B cell (primary cell): ENCODE measurements around the gene CACNB2. TPM values are rescaled to one million over a fixed set of nuclear protein-coding genes. Genes with fewer than 3 reads are reported as not detected.

Experiments used
- ATAC-seq: fragments of 200-7000 bp; cut with Tn5 transposase; one replicate; pipeline ENCODE4 v1.10.0; 2021; ENCODE audit warnings: low read depth, mild to moderate bottlenecking, moderate number of reproducible peaks, moderate library complexity
- CTCF ChIA-PET: fragments of 350-600 bp; sonication (Branson Sonifier 250); formaldehyde crosslinking; loops from one replicate; lab custom pipeline; 2021; ENCODE audit warnings: antibody characterized with exemption, inconsistent platforms; lab: Charles Lee
- POLR2A ChIA-PET: fragments of 350-600 bp; sonication (Branson Sonifier 250); formaldehyde crosslinking; loops from one replicate; lab custom pipeline; 2021; ENCODE audit warnings: antibody characterized with exemption; lab: Charles Lee
- DNase-seq: peaks from one replicate; pipeline ENCODE4 v3.0.0; 2013
- H2AFZ ChIP-seq: 2 replicates; pipeline ENCODE4 v1.6.1; 2012; ENCODE audit warnings: mild to moderate bottlenecking, low read depth, low read length; ENCODE audit not compliant: insufficient read depth, poor library complexity, severe bottlenecking
- H3K27ac ChIP-seq, 2 donors: 1 replicate in 1 of 2; 2 replicates in 1 of 2; pipeline ENCODE4 v1.5.1; 2012 to 2013; ENCODE audit warnings: low read length in 2 of 2, mild to moderate bottlenecking in 2 of 2, moderate library complexity in 1 of 2
- H3K27me3 ChIP-seq, 4 experiments: fragments of 200-600 bp in 1 of 4; sonication (generic) in 1 of 4; replicated peaks in 1 of 4; 1 replicate in 2 of 4; 2 replicates in 2 of 4; pipeline versions ENCODE4 v1.6.1 to v1.7.0; 2013 to 2016; ENCODE audit warnings: low read length in 3 of 4, mild to moderate bottlenecking in 2 of 4, mixed read lengths in 1 of 4, moderate library complexity in 1 of 4; ENCODE audit not compliant: insufficient read depth in 4 of 4, control insufficient read depth in 3 of 4; ENCODE audit errors: control extremely low read depth in 1 of 4
- H3K36me3 ChIP-seq, 2 experiments: replicated peaks in 1 of 2; 1 replicate in 1 of 2; 2 replicates in 1 of 2; pipeline versions ENCODE4 v1.6.1 to v1.7.1; 2013; ENCODE audit warnings: low read length in 1 of 2; ENCODE audit not compliant: insufficient read depth in 2 of 2, control insufficient read depth in 1 of 2; ENCODE audit errors: control extremely low read depth in 1 of 2, extremely low read depth in 1 of 2
- H3K4me1 ChIP-seq, 2 donors: fragments of 200-600 bp in 1 of 2; sonication (generic) in 1 of 2; 1 replicate in 1 of 2; 2 replicates in 1 of 2; pipeline versions ENCODE4 v1.5.1 to v1.6.1; 2013 to 2017; ENCODE audit warnings: low read length in 2 of 2; ENCODE audit not compliant: control insufficient read depth in 2 of 2, insufficient read depth in 2 of 2
- H3K4me2 ChIP-seq: replicated peaks from 2 replicates; pipeline ENCODE3; 2012; ENCODE audit warnings: mild to moderate bottlenecking, low read depth, low read length; ENCODE audit not compliant: poor library complexity, severe bottlenecking
- H3K4me3 ChIP-seq, 5 experiments: fragments of 200-600 bp in 1 of 5; sonication (generic) in 1 of 5; 1 replicate in 3 of 5; 2 replicates in 2 of 5; pipeline versions ENCODE4 v1.5.1 to v1.7.0; 2011 to 2016; ENCODE audit warnings: low read length in 4 of 5, mild to moderate bottlenecking in 4 of 5, low read depth in 2 of 5, control low read depth in 1 of 5, moderate library complexity in 1 of 5; ENCODE audit not compliant: insufficient read depth in 1 of 5; ENCODE audit errors: control extremely low read depth in 1 of 5, extremely low read depth in 1 of 5
- H3K79me2 ChIP-seq: fragments of 200-600 bp; sonication (generic); one replicate; pipeline ENCODE4 v1.6.0; 2016; ENCODE audit warnings: low read length; ENCODE audit not compliant: control insufficient read depth, insufficient read depth
- H3K9ac ChIP-seq: fragments of 200-600 bp; sonication (generic); 2 replicates; pipeline ENCODE4 v1.6.1; 2017; ENCODE audit warnings: mild to moderate bottlenecking, low read length, moderate library complexity
- H3K9me3 ChIP-seq, 3 donors: one replicate each; pipeline versions ENCODE4 v1.6.1 to v1.7.1; 2013; ENCODE audit warnings: low read length in 2 of 3; ENCODE audit not compliant: control insufficient read depth in 2 of 3, insufficient read depth in 1 of 3; ENCODE audit errors: control extremely low read depth in 1 of 3
- H4K20me1 ChIP-seq: 2 replicates; pipeline ENCODE4 v1.6.0; 2012; ENCODE audit warnings: mild to moderate bottlenecking, low read length; ENCODE audit not compliant: insufficient read depth, control insufficient read depth, poor library complexity, severe bottlenecking
- H3K27ac Mint-ChIP-seq: one replicate; pipeline ENCODE4 v1.8.0; 2021; ENCODE audit warnings: mixed read lengths
- H3K27me3 Mint-ChIP-seq: one replicate; pipeline ENCODE4 v1.8.0; 2021; ENCODE audit warnings: mixed read lengths
- H3K4me1 Mint-ChIP-seq: one replicate; pipeline ENCODE4 v1.8.0; 2021; ENCODE audit warnings: mixed read lengths
- H3K4me3 Mint-ChIP-seq: one replicate; pipeline ENCODE4 v1.8.0; 2021; ENCODE audit warnings: mixed read lengths
- H3K9me3 Mint-ChIP-seq: one replicate; pipeline ENCODE4 v1.8.0; 2022; ENCODE audit warnings: mixed read lengths; ENCODE audit not compliant: insufficient read depth
- CTCF ChIP-seq: fragments of 200-600 bp; IDR thresholded peaks from one replicate; pipeline ENCODE4 v1.8.0; 2022; ENCODE audit warnings: antibody characterized with exemption, mild to moderate bottlenecking
- EZH2 ChIP-seq: IDR thresholded peaks from 2 replicates; pipeline ENCODE4 v1.6.1; 2012; ENCODE audit warnings: borderline replicate concordance, low read depth, mild to moderate bottlenecking, moderate library complexity, low read length; ENCODE audit not compliant: insufficient read depth, poor library complexity, severe bottlenecking
- WGBS: methylation state at CpG from one replicate; pipeline ENCODE4 v1.1.5; 2013; ENCODE audit warnings: missing lambda C conversion rate; ENCODE audit not compliant: insufficient coverage; 5-methylcytosine and 5-hydroxymethylcytosine counted together
- intact Hi-C: fragments of 100-400 bp; cut with micrococcal nuclease; formaldehyde crosslinking; loops from one replicate; pipeline ENCODE4 v1.10.0; 2022
- polyA plus RNA-seq: library from polyadenylated mRNA; depleted of rRNA; stranded (reverse); fragments of >200 nt; gene quantifications from 2 replicates; pipeline ENCODE4 v1.2.3, GENCODE V29; 2012
- total RNA-seq, 2 donors: library from RNA; stranded (reverse); fragments of 120-200 nt in 1 of 2; gene quantifications; 1 replicate in 1 of 2; 2 replicates in 1 of 2; pipeline versions ENCODE4 v1.2.3 to v1.2.4, GENCODE V29; 2013 to 2022

The CACNB2 gene
- total and polyA plus RNA-seq, 2 donors (not counting 1 experiment from before 2014, with no cell fraction given), result not detected

GRCh38 chr10:18561861-18562551 lies 421.8 kb downstream of the CACNB2 start:
- Histone ChIP-seq H3K4me2 (no peak overlapping the region), H3K36me3 (peaks cover 13 to 23% of the 10 kb centered on the region in 2 experiments), H2AFZ (no peak overlapping the region), H3K4me3 (no peak overlapping the region), H3K9me3 (peaks cover 14 to 87% (median 22%) of the 10 kb centered on the region in 3 donors), H3K4me1 (no peaks in the 10 kb centered on the region), H3K79me2 (no peaks in the 10 kb centered on the region), H4K20me1 (no peaks in the 10 kb centered on the region), H3K27ac (no peak overlapping the region), H3K9ac (no peak overlapping the region), H3K27me3 (no peaks in the 10 kb centered on the region)
- Mint-ChIP-seq H3K4me3 (no peak overlapping the region), H3K9me3 (no peaks in the 10 kb centered on the region), H3K27me3 (no peaks in the 10 kb centered on the region), H3K4me1 (no peaks in the 10 kb centered on the region), H3K27ac (no peak overlapping the region)
- intact Hi-C loops, result no loop called here
- ChIA-PET POLR2A (no interaction called here), CTCF (no interaction called here)
- TF ChIP-seq EZH2 (no peak), CTCF (no peak)
- WGBS, result over 99% methylated on average over 8 of the region's 8 CpGs
- DNase-seq, result no peak
- no peak for ATAC-seq

GRCh38 chr10:18563003-18563726 lies 422.9 kb downstream of the CACNB2 start:
- intact Hi-C loops, result no loop called here
- Histone ChIP-seq H3K9ac (no peak overlapping the region), H3K4me2 (no peak overlapping the region), H3K4me1 (no peaks in the 10 kb centered on the region), H3K36me3 (peaks cover 13 to 18% of the 10 kb centered on the region in 2 experiments), H4K20me1 (no peaks in the 10 kb centered on the region), H3K27me3 (no peaks in the 10 kb centered on the region), H2AFZ (no peak overlapping the region), H3K4me3 (no peak overlapping the region), H3K79me2 (no peaks in the 10 kb centered on the region), H3K9me3 (peaks cover 14 to 87% (median 29%) of the 10 kb centered on the region in 3 donors), H3K27ac (no peak overlapping the region)
- no peaks in the 10 kb centered on the region for H3K27me3 Mint-ChIP-seq
- ATAC-seq, result no peak
- POLR2A ChIA-PET, result no interaction called here
- TF ChIP-seq EZH2, result no peak
- TF ChIP-seq CTCF, result no peak
- no peaks in the 10 kb centered on the region for H3K9me3 Mint-ChIP-seq
- CTCF ChIA-PET, result no interaction called here
- H3K4me3 Mint-ChIP-seq, result no peak overlapping the region
- no peaks in the 10 kb centered on the region for H3K4me1 Mint-ChIP-seq
- DNase-seq, result no peak
- no peak overlapping the region for H3K27ac Mint-ChIP-seq
- 95% methylated on average over 5 of the region's 6 CpGs for WGBS
